Activated T-cell treated with anti-CD3 and anti-CD28 coated beads for 24 hours (primary cell): ENCODE results near the gene TEX11.
A peak's percentile ranks its signal among the peaks of the same experiment; 100 is the strongest.
"Not testable (repeated sequence)": the region's sequence is repeated elsewhere in the genome, so short reads cannot be mapped to it uniquely, and the experiment has no call there.

Source experiments
- DNase-seq: peaks from one replicate; pipeline ENCODE4 v3.0.0-alpha.2; 2020; ENCODE audit warnings: low read depth

TEX11 gene

GRCh38 chrX:70755850-70756249, 152.7 kb downstream of the TEX11 start:
- DNase-seq = peak; percentile 28

- no peak for DNase-seq
These were observed 154.2 kb downstream of the TEX11 start for GRCh38 chrX:70754169-70754848.

DNA sequence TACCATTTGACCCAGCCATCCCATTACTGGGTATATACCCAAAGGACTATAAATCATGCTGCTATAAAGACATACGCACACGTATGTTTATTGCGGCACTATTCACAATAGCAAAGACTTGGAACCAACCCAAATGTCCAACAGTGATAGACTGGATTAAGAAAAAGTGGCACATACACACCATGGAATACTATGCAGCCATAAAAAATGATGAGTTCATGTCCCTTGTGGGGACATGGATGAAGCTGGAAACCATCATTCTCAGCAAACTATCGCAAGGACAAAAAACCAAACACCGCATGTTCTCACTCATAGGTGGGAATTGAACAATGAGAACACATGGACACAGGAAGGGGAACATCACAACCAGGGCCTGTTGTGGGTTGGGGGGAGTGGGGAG, 174.7 kb downstream of the TEX11 start:
- not testable (repeated sequence) for DNase-seq

- not testable (repeated sequence) for DNase-seq
These were observed 180.6 kb downstream of the TEX11 start for GRCh38 chrX:70727961-70728360.

DNA sequence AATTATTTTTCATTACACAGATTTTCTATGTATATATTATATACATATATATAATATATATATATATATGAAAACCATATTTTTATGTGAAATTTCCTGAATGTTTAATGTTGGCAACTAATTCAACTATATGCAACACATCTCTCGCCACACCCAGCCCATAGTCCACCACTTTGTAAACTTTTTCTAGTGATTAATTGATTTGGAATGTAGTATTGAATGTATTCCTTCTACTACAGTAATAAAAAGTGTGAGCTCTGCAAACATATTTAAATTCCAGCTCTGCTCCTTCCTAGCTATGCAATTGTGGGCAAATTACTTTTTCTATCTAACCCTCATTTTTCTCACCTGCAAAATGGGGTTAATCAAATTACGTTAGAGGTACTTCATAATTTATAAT, 187.8 kb downstream of the TEX11 start:
- no peak for DNase-seq

GRCh38 chrX:70711336-70711735, 197.2 kb downstream of the TEX11 start:
- not testable (repeated sequence) for DNase-seq

DNA sequence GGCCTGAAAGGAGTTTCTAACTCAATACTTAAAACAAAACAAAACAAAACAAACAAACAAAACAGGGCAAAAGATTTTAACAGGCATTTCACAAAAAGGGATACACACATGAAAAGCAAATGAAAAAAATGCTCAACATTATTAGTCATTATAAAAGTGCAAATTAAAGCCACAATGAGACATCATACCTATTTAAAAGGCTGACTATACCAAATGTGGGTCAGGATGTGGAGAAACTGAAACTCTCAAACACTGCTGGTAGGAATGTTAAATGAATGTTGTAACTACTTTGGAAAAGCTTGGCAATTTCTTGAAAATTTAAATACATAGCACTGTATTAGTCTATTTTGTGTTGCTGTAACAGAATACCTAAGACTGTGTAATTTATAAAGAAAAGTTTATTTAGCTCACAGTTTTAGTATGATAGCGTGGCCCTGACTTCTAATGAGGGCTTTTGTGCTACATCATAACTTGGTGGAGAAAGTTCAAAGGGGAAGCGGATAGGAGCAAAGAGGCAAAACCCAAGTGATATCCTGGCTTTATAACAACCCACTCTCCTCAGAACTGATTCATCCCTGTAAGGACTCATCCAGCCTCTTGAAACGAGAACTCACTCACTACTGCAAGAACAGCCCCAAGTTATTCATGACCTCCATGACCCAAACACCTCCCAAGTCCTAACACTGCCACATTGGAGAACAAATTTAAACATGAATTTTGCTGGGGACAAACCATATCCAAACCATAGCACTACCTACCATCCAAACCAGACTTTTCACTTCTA, 214.0 kb downstream of the TEX11 start:
- no peak for DNase-seq

- not testable (repeated sequence) for DNase-seq
These were observed 229.1 kb downstream of the TEX11 start for GRCh38 chrX:70679455-70679854.

- DNase-seq = no peak
These were observed 233.2 kb downstream of the TEX11 start for GRCh38 chrX:70675284-70675683.

- DNase-seq = no peak
These were observed 236.2 kb downstream of the TEX11 start for GRCh38 chrX:70672326-70672725.

DNA sequence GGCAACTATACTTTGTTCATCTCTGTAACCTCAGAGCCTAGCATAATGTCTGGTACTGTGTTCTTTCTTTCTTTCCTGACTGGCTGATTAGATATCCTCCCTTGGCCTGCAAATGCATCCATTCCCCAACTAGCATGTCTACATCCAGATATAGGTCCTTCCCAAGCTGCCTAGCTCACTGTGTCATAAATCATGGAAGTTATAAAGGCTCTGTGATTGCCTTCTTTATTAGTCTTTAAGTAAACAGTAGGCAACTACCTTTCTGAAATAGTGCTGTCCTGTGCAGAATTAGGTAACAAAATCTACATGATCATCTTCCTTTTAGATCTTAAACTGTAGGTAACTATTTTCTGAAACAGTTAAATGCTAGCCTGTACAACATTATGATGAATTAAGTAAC, 239.4 kb downstream of the TEX11 start:
- no peak for DNase-seq

DNA sequence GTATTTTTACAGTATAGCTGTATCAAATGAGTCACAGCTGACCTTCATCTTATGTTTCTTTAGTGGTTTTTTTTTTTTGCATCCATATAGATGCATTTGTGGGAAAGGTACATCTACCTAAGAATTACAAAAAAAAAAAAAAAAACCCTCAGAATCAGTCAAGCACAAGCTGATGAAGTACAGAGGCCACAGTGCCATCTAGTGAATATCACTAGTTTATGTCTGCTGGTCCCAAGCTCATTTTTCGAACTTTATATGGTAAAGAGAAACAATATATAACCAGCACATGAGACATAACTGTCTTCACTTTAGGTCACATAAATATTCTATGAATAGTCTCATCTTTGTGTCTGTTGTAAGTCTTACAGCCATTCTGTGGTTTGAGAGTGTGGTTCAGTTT, 243.8 kb downstream of the TEX11 start:
- DNase-seq = no peak

DNA sequence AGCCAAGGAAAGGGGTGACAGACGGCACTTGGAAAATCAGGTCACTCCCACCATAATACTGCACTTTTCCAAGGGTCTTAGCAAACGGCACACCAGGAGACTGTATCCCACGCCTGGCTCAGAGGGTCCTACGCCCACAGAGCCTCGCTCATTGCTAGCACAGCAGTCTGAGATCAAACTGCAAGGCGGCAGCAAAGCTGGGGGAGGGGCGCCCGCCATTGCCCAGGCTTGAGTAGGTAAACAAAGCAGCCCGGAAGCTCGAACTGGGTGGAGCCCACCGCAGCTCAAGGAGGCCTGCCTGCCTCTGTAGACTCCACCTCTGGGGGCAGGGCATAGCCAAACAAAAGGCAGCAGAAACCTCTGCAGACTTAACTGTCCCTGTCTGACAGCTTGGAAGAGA, 247.4 kb downstream of the TEX11 start:
- not testable (repeated sequence) for DNase-seq

GRCh38 chrX:70657546-70657945, 251.0 kb downstream of the TEX11 start:
- not testable (repeated sequence) for DNase-seq

- no peak for DNase-seq
These were observed 252.2 kb downstream of the TEX11 start for GRCh38 chrX:70656304-70656703.

GRCh38 chrX:70647910-70648309, 260.6 kb downstream of the TEX11 start:
- not testable (repeated sequence) for DNase-seq

- no peak for DNase-seq
These were observed 272.3 kb downstream of the TEX11 start for GRCh38 chrX:70636218-70636617.

GRCh38 chrX:70635669-70636068, 272.8 kb downstream of the TEX11 start:
- no peak for DNase-seq

GRCh38 chrX:70635227-70635626, 273.3 kb downstream of the TEX11 start:
- DNase-seq = no peak

DNA sequence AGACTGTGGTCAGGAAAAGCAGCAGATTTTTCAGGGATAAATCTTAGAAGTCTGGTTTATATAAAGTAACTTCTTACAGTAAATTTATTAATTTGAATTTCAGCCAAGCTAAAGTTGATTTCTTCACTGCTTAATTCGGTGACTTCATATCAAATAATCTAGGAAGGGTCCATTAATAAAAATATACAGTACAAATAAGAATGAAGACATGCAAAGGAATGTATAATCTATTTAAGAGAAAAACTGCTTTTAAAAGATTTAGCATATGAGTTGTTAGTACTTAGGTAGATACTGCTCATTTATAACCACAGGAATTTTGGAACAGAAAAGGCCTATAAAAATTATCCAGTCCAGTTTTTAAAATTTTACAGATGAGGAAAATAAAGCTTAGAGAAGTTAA, 286.8 kb downstream of the TEX11 start:
- DNase-seq = no peak

GRCh38 chrX:70618467-70618866, 290.0 kb downstream of the TEX11 start:
- no peak for DNase-seq

GRCh38 chrX:70613295-70613694, 295.2 kb downstream of the TEX11 start:
- DNase-seq = no peak

- DNase-seq = no peak
These were observed 303.2 kb downstream of the TEX11 start for GRCh38 chrX:70605352-70605751.

DNA sequence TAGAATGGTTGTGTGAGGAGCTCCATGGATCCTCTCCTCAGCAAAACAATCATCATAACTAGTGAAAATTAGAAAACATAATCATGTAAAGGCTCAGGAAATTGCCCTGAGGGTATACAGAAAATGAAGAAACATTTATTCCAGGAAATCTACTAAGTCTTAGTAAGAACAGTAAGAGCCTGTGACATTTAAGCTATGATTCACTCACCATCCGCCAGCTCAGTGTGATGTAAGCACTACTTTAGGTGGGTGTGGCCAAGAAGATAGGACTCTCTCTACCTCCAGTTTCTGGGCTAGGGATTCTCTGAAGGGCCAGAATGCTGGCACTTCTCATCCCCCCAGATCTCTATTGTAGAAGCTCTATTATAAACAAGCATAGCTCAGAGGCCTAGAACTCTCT, 316.4 kb downstream of the TEX11 start:
- no peak for DNase-seq
